Activated CD4-positive, alpha-beta T cell treated with anti-CD3 and anti-CD28 coated beads, Interleukin-2, amount 50 U/mL, for 48 hours (primary cell): ENCODE results near the gene SDF2L1.
"Not testable (repeated sequence)": the region's sequence is repeated elsewhere in the genome, so short reads cannot be mapped to it uniquely, and the experiment has no call there.

Source experiments
- DNase-seq, 2 experiments: peaks; one replicate each; pipeline ENCODE4 v3.0.0-alpha.2; 2020

The SDF2L1 gene

DNA sequence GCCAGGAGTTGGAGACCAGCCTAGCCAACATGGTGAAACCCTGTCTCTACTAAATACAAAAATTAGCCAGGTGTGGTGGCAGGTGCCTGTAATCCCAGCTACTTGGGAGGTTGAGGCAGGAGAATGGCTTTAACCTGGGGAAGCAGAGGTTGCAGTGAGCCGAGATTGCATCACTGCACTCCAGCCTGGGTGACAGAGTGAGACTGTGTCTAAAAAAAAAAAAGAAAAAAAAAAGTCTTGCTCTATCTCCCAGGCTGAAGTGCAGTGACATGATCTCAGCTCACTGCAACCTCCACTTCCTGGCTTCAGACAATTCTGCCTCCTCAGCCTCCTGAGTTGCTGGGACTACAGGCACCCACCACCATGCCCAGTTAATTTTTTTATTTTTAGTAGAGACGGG lies 4.7 kb upstream of the SDF2L1 start:
- DNase-seq = not testable (repeated sequence)

- no peak for DNase-seq
Measured at GRCh38 chr22:21639359-21639758, 2.7 kb upstream of the SDF2L1 start.

GRCh38 chr22:21640810-21641209 lies 1.3 kb upstream of the SDF2L1 start:
- no peak for DNase-seq

- no peak for DNase-seq
Measured at GRCh38 chr22:21641417-21641788, 699 bp upstream of the SDF2L1 start.

DNA sequence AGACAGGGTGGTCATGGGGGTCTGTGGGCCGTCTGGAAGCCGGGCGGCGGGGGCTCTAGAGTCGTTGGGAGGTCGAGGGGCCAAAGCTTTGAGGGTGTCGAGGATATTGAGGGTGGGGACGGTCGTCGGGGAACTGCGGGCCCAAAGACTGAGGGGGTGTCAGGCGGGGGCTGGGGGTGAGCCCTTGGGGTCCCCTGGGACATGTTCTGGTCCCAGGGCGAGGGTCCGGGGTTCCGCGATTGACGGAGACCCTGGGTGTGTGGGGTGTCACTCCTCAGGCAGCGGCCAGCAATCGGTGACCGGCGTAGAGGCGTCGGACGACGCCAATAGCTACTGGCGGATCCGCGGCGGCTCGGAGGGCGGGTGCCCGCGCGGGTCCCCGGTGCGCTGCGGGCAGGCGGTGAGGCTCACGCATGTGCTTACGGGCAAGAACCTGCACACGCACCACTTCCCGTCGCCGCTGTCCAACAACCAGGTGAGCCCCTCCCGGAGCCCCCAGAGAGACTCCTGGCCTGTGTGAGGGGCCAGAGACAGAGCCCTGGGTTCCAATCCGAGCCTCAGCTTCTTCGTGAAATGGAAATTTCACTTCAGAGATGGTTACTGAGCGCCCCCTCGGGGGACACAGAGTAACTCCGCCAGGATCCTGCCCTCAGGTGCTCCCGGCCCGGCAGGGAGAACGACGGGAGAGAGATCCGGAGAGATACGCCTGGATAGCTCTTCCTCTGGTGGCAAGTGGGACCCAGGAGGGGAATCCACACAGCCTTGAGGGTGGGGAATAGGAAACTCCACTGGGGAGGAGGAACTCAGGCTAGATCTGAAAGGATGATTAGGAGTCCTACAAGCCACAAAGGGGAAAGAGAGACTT lies 714 bp downstream of the SDF2L1 start:
- peak; percentile 72 to 76 for DNase-seq

- no peak for DNase-seq
Measured at GRCh38 chr22:21643533-21644357, 1.6 kb downstream of the SDF2L1 start.

GRCh38 chr22:21645513-21645912 lies 3.4 kb downstream of the SDF2L1 start:
- DNase-seq = not testable (repeated sequence)

GRCh38 chr22:21646608-21647590 lies 4.8 kb downstream of the SDF2L1 start:
- DNase-seq = peak; percentile 78 to 85

GRCh38 chr22:21650280-21650679 lies 8.2 kb downstream of the SDF2L1 start:
- DNase-seq = no peak

DNA sequence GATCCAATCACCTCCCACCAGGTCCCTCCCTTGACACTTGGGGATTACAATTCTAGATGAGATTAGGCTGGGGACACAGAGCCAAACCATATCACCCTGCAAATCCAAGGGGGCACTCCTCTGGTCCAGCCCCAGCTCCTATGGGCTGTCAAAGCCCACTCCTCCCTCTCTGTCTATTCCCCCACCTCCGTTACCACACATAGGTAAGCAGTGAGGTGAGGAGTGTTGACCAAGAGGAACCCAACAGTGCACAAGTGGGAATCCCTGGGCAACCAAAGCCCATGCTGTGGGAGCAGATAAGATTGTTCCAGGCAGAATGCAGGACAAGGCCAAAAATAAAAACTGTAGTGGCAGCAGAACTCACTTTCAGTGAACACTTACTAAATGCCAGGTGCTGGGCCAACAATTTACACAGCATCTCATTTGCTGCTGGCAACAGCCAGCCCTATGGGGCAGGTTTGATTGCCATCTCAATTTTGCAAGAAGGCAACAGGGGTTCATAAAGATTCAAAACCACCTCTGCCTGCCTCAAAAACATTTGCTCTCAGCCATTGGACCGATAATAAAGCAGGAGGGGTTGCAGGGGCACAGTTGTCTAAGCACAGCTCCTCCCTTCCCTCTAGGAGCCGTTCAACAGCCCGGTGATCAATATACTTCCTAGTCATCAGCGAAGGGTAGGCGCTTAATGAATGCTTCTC lies 8.9 kb downstream of the SDF2L1 start:
- DNase-seq = no peak

GRCh38 chr22:21651521-21652009 lies 9.5 kb downstream of the SDF2L1 start:
- no peak for DNase-seq

- DNase-seq = peak; percentile 88 to 92
Measured at GRCh38 chr22:21652010-21652546, 10.0 kb downstream of the SDF2L1 start.

- DNase-seq = no peak
Measured at GRCh38 chr22:21652547-21653545, 10.7 kb downstream of the SDF2L1 start.

GRCh38 chr22:21657020-21657359 lies 14.9 kb downstream of the SDF2L1 start:
- no peak for DNase-seq

- peak; percentile 82 to 84 for DNase-seq
Measured at GRCh38 chr22:21657360-21658032, 15.4 kb downstream of the SDF2L1 start.

- no peak for DNase-seq
Measured at GRCh38 chr22:21659864-21660525, 17.9 kb downstream of the SDF2L1 start.

GRCh38 chr22:21660904-21661303 lies 18.8 kb downstream of the SDF2L1 start:
- DNase-seq = no peak

DNA sequence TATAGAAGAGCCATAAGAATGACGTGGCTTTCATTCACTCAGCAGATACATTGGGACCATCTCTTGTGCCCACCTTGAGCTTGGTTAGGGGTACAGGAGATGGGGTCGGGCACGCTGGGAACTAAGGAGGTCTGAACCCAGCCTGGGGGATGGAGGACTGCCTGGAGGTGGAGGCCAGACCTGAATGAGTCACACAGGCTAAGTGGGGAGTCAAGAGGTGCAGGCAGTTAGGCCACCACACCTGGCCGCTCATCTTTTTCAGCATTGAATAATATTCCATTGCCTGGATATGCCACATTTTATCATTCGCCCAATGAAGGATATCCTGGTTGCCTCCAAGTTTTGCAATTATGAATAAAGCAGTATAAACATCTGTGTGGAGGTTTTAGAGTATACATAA lies 19.9 kb downstream of the SDF2L1 start:
- no peak for DNase-seq

DNA sequence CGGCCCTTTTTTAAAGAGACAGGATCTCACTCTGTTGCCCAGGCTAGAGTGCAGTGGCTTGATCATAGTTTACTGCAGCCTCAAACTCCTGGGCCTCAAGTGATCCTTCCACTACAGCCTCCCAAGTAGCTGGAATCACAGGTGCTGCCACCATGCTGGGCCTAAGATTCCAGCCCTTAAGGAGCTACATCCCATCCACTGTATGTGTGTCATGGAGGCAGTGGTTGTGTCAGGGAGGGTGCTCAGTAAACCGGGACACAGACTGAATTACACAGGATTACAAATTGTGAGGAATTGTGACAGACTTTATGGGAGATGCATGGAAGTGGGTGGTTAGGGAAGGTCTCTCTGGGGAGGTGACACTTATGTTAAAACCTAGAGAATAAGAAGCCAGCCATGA lies 21.6 kb downstream of the SDF2L1 start:
- no peak for DNase-seq
